Liver (tissue), 9 donors: ENCODE data around the gene TMEM179. TPM values are rescaled to one million over a fixed set of nuclear protein-coding genes. Genes with fewer than 3 reads are reported as not detected.

Experiments
- DNase-seq: peaks from one replicate; pipeline ENCODE4 v3.0.0-alpha.2; 2017; ENCODE audit warnings: low spot score
- H3K27ac ChIP-seq, 2 donors: one replicate each; pipeline ENCODE4 v1.7.0; 2013; ENCODE audit warnings: inconsistent platforms in 2 of 2, low read length in 2 of 2, control low read depth in 1 of 2, low read depth in 1 of 2, mild to moderate bottlenecking in 1 of 2
- H3K27me3 ChIP-seq, 4 donors: one replicate each; pipeline versions ENCODE4 v1.6.1 to v1.7.0; 2013; ENCODE audit warnings: low read length in 3 of 4, inconsistent platforms in 1 of 4, mild to moderate bottlenecking in 1 of 4, moderate library complexity in 1 of 4; ENCODE audit not compliant: control insufficient read depth in 4 of 4, insufficient read depth in 4 of 4
- H3K36me3 ChIP-seq, 4 donors: one replicate each; pipeline versions ENCODE4 v1.6.1 to v1.7.0; 2013; ENCODE audit warnings: low read length in 3 of 4, mild to moderate bottlenecking in 3 of 4, low read depth in 1 of 4, moderate library complexity in 1 of 4; ENCODE audit not compliant: control insufficient read depth in 4 of 4, insufficient read depth in 3 of 4
- H3K4me1 ChIP-seq, 4 donors: one replicate each; pipeline versions ENCODE4 v1.6.1 to v1.7.0; 2013; ENCODE audit warnings: low read length in 3 of 4, mild to moderate bottlenecking in 3 of 4, moderate library complexity in 1 of 4; ENCODE audit not compliant: control insufficient read depth in 4 of 4, insufficient read depth in 4 of 4
- H3K4me3 ChIP-seq, 3 donors: one replicate each; pipeline versions ENCODE4 v1.6.1 to v1.7.0; 2013; ENCODE audit warnings: low read length in 3 of 3, control low read depth in 1 of 3, low read depth in 1 of 3, mild to moderate bottlenecking in 1 of 3
- H3K9ac ChIP-seq, 2 donors: one replicate each; pipeline ENCODE4 v1.7.0; 2013; ENCODE audit warnings: low read length in 2 of 2, mild to moderate bottlenecking in 2 of 2, moderate library complexity in 2 of 2, control low read depth in 1 of 2, low read depth in 1 of 2
- H3K9me3 ChIP-seq, 4 donors: one replicate each; pipeline versions ENCODE4 v1.6.1 to v1.7.0; 2013; ENCODE audit warnings: low read length in 3 of 4; ENCODE audit not compliant: control insufficient read depth in 4 of 4
- ATF3 ChIP-seq: IDR thresholded peaks from 2 replicates; pipeline ENCODE4 v1.6.1; 2016; ENCODE audit warnings: antibody characterized with exemption
- EGR1 ChIP-seq, 2 donors: IDR thresholded peaks; 2 replicates each; pipeline ENCODE4 v1.6.1; 2016 to 2018; ENCODE audit warnings: antibody characterized with exemption in 2 of 2, low read depth in 2 of 2
- FOXA1 ChIP-seq: IDR thresholded peaks from 2 replicates; pipeline ENCODE4 v1.6.1; 2016; ENCODE audit warnings: antibody characterized with exemption
- FOXA2 ChIP-seq: IDR thresholded peaks from 2 replicates; pipeline ENCODE4 v1.6.1; 2016; ENCODE audit warnings: antibody characterized with exemption
- GABPA ChIP-seq, 2 donors: IDR thresholded peaks in 1 of 2; conservative IDR thresholded peaks in 1 of 2; 2 replicates each; pipeline ENCODE4 v1.6.1; 2016; ENCODE audit warnings: antibody characterized with exemption in 2 of 2, mild to moderate bottlenecking in 1 of 2, moderate library complexity in 1 of 2
- HNF4A ChIP-seq, 2 donors: conservative IDR thresholded peaks; 2 replicates each; pipeline ENCODE4 v1.6.1; 2016; ENCODE audit warnings: antibody characterized with exemption in 2 of 2, mild to moderate bottlenecking in 2 of 2
- HNF4G ChIP-seq: IDR thresholded peaks from 2 replicates; pipeline ENCODE4 v1.6.1; 2016; ENCODE audit warnings: antibody characterized with exemption
- JUND ChIP-seq, 2 donors: IDR thresholded peaks; 2 replicates each; pipeline ENCODE4 v1.6.1; 2016; ENCODE audit warnings: antibody characterized with exemption in 2 of 2
- MAX ChIP-seq: IDR thresholded peaks from 2 replicates; pipeline ENCODE4 v1.6.1; 2016; ENCODE audit warnings: antibody characterized with exemption
- NR2F2 ChIP-seq: IDR thresholded peaks from 2 replicates; pipeline ENCODE4 v1.6.1; 2016; ENCODE audit warnings: antibody characterized with exemption
- RAD21 ChIP-seq, 2 donors: IDR thresholded peaks; 2 replicates each; pipeline ENCODE4 v1.6.1; 2016; ENCODE audit warnings: antibody characterized with exemption in 2 of 2, mild to moderate bottlenecking in 2 of 2
- REST ChIP-seq: IDR thresholded peaks from 2 replicates; pipeline ENCODE4 v1.6.1; 2016; ENCODE audit warnings: antibody characterized with exemption, mild to moderate bottlenecking
- RXRA ChIP-seq, 2 donors: IDR thresholded peaks; 2 replicates each; pipeline ENCODE4 v1.6.1; 2017 to 2018; ENCODE audit warnings: antibody characterized with exemption in 2 of 2, mild to moderate bottlenecking in 1 of 2
- SP1 ChIP-seq: IDR thresholded peaks from 2 replicates; pipeline ENCODE4 v1.6.1; 2018; ENCODE audit warnings: antibody characterized with exemption, mild to moderate bottlenecking
- TAF1 ChIP-seq: conservative IDR thresholded peaks from 2 replicates; pipeline ENCODE4 v1.6.1; 2016; ENCODE audit warnings: antibody characterized with exemption, mild to moderate bottlenecking
- YY1 ChIP-seq: IDR thresholded peaks from 2 replicates; pipeline ENCODE4 v1.6.1; 2016; ENCODE audit warnings: antibody characterized with exemption, mild to moderate bottlenecking
- ZBTB33 ChIP-seq: IDR thresholded peaks from 2 replicates; pipeline ENCODE4 v1.6.1; 2016; ENCODE audit warnings: antibody characterized with exemption
- WGBS: extraction: QIAGEN DNeasy Blood & Tissue Kit; methylation state at CpG from one replicate; pipeline ENCODE4 v1.1.7; 2013; 5-methylcytosine and 5-hydroxymethylcytosine counted together
- polyA plus RNA-seq, 2 donors: library from polyadenylated mRNA; stranded (reverse) in 1 of 2; unstranded in 1 of 2; fragments of 200-250 nt in 1 of 2; fragments of >200 nt in 1 of 2; fragmentation: Nextera tagmentation in 1 of 2; extraction: Ambion mirVana in 1 of 2; gene quantifications; one replicate each; pipeline versions ENCODE4 v1.2.1 to v1.2.3, GENCODE V29; 2013 to 2015
- total RNA-seq, 2 donors: library from RNA; depleted of rRNA; stranded (reverse); fragments of >200 nt; gene quantifications; one replicate each; pipeline ENCODE4 v1.2.3, GENCODE V29; 2014
- donor health status: healthy.
- donor health status: healthy.
- donor health status: healthy.
- donor health status: healthy.
- donor health status: healthy.

TMEM179 gene
- total and polyA plus RNA-seq, 4 donors = 0.12 to 0.37 TPM; not detected in 2

GRCh38 chr14:104614126-104614812 lies 9.7 kb upstream of the TMEM179 start (continued):
- TF ChIP-seq ZBTB33 (no peak), FOXA1 (no peak), HNF4G (no peak), RXRA (IDR thresholded peaks at IDR 0.05) (no peak)

- no peak overlapping the region for H3K27ac ChIP-seq
- no peak for DNase-seq
- H3K4me1 ChIP-seq = no peaks in the 10 kb centered on the region
- H3K4me3 ChIP-seq = no peak overlapping the region
- no peak overlapping the region for H3K9ac ChIP-seq
- no peaks in the 10 kb centered on the region for H3K9me3 ChIP-seq
- WGBS = 65% methylated on average over 8 of the region's 8 CpGs
- no peaks in the 10 kb centered on the region for H3K36me3 ChIP-seq
- no peak for TF ChIP-seq NR2F2
- TF ChIP-seq MAX = no peak
- no peak for TF ChIP-seq SP1
- TF ChIP-seq RXRA (IDR thresholded peaks at IDR 0.05) = no peak
- no peak for TF ChIP-seq HNF4G
- no peak for TF ChIP-seq TAF1
- no peak for TF ChIP-seq GABPA (IDR thresholded peaks at IDR 0.05 in 1 of 2, conservative IDR thresholded peaks at IDR 0.05 in 1 of 2)
- no peak for TF ChIP-seq JUND (IDR thresholded peaks at IDR 0.05)
- TF ChIP-seq REST = no peak
- no peak for TF ChIP-seq YY1
- no peak for TF ChIP-seq EGR1 (IDR thresholded peaks at IDR 0.05; ENCODE audit: low read depth in 2 of 2)
- H3K27me3 ChIP-seq = peaks cover 0 to 9% (median 0%) of the 10 kb centered on the region in 4 donors
Observed at GRCh38 chr14:104611881-104612280, 7.3 kb upstream of the TMEM179 start.

- H3K9ac ChIP-seq = no peak overlapping the region
- H3K4me3 ChIP-seq = no peak overlapping the region
- H3K27me3 ChIP-seq = peaks cover 0 to 9% (median 0%) of the 10 kb centered on the region in 4 donors
- H3K9me3 ChIP-seq = no peaks in the 10 kb centered on the region
- DNase-seq = no peak
- no peaks in the 10 kb centered on the region for H3K36me3 ChIP-seq
- no peaks in the 10 kb centered on the region for H3K4me1 ChIP-seq
- 62% methylated on average over 4 of the region's 4 CpGs for WGBS
- H3K27ac ChIP-seq = no peak overlapping the region
- TF ChIP-seq REST = no peak
- no peak for TF ChIP-seq RAD21 (IDR thresholded peaks at IDR 0.05)
- no peak for TF ChIP-seq JUND (IDR thresholded peaks at IDR 0.05)
- TF ChIP-seq FOXA1 = no peak
- TF ChIP-seq MAX = no peak
- no peak for TF ChIP-seq FOXA2
- TF ChIP-seq EGR1 (IDR thresholded peaks at IDR 0.05; ENCODE audit: low read depth in 2 of 2) = no peak
- no peak for TF ChIP-seq SP1
- TF ChIP-seq NR2F2 = no peak
- no peak for TF ChIP-seq HNF4A (conservative IDR thresholded peaks at IDR 0.05)
- no peak for TF ChIP-seq ATF3
- TF ChIP-seq ZBTB33 = no peak
- no peak for TF ChIP-seq TAF1
Observed at GRCh38 chr14:104610749-104611310, 6.3 kb upstream of the TMEM179 start.
